Glutamatergic neuron (in vitro differentiated cells): ENCODE measurements around the gene FGF12. TPM values are rescaled to one million over a fixed set of nuclear protein-coding genes. Genes with fewer than 3 reads are reported as not detected.

Experiments used
- DNase-seq: peaks from one replicate; pipeline ENCODE4 v3.0.0; 2022
- H3K27ac Mint-ChIP-seq: one replicate; pipeline ENCODE4 v1.8.0; 2020; ENCODE audit warnings: mild to moderate bottlenecking, mixed read lengths, inconsistent platforms; ENCODE audit not compliant: unreplicated experiment
- H3K27me3 Mint-ChIP-seq: one replicate; pipeline ENCODE4 v1.8.0; 2020; ENCODE audit warnings: mild to moderate bottlenecking, moderate library complexity, mixed read lengths, inconsistent platforms; ENCODE audit not compliant: unreplicated experiment
- H3K36me3 Mint-ChIP-seq: one replicate; pipeline ENCODE4 v1.8.0; 2020; ENCODE audit warnings: mild to moderate bottlenecking, mixed read lengths, inconsistent platforms; ENCODE audit not compliant: unreplicated experiment
- H3K4me1 Mint-ChIP-seq: one replicate; pipeline ENCODE4 v1.8.0; 2020; ENCODE audit warnings: mild to moderate bottlenecking, low read depth, mixed read lengths, inconsistent platforms; ENCODE audit not compliant: unreplicated experiment
- H3K4me3 Mint-ChIP-seq: one replicate; pipeline ENCODE4 v1.8.0; 2020; ENCODE audit warnings: mild to moderate bottlenecking, mixed read lengths, inconsistent platforms; ENCODE audit not compliant: unreplicated experiment
- H3K9me3 Mint-ChIP-seq: one replicate; pipeline ENCODE4 v1.8.0; 2020; ENCODE audit warnings: mild to moderate bottlenecking, moderate library complexity, mixed read lengths, inconsistent platforms; ENCODE audit not compliant: unreplicated experiment
- CTCF ChIP-seq: fragments of 200-600 bp; sonication (generic); IDR thresholded peaks from one replicate; pipeline ENCODE4 v1.5.0; 2021; ENCODE audit not compliant: partially characterized antibody, unreplicated experiment
- total RNA-seq: library from RNA; stranded (reverse); fragmentation: NEBNext Ultra II Directional; extraction: Animal tissue kit (Norgen Biotek cat#: 25700); gene quantifications from one replicate; pipeline ENCODE4 v1.2.1, GENCODE V29; 2021; ENCODE audit not compliant: unreplicated experiment

FGF12 gene
- total RNA-seq, 1 donor from 2014 or later, result 33.1 TPM

- no peaks in the 10 kb centered on the region for H3K27me3 Mint-ChIP-seq
- DNase-seq, result no peak
- no peak overlapping the region for H3K27ac Mint-ChIP-seq
- TF ChIP-seq CTCF, result no peak
- no peak overlapping the region for H3K4me3 Mint-ChIP-seq
- no peaks in the 10 kb centered on the region for H3K36me3 Mint-ChIP-seq
- H3K9me3 Mint-ChIP-seq, result no peaks in the 10 kb centered on the region
- no peaks in the 10 kb centered on the region for H3K4me1 Mint-ChIP-seq
Measured at GRCh38 chr3:192219926-192220325, 507.4 kb downstream of the FGF12 start.

- Mint-ChIP-seq H3K9me3 (no peaks in the 10 kb centered on the region), H3K4me3 (no peak overlapping the region), H3K27me3 (no peaks in the 10 kb centered on the region), H3K27ac (no peak overlapping the region), H3K4me1 (peaks cover 10% of the 10 kb centered on the region), H3K36me3 (no peaks in the 10 kb centered on the region)
- TF ChIP-seq CTCF, result no peak
- DNase-seq, result no peak
Measured at GRCh38 chr3:192216067-192216466, 511.3 kb downstream of the FGF12 start.

GRCh38 chr3:192212979-192213378 is 514.4 kb downstream of the FGF12 start:
- H3K27ac Mint-ChIP-seq, result peak overlapping the region; percentile 46
- H3K36me3 Mint-ChIP-seq, result no peaks in the 10 kb centered on the region
- H3K4me3 Mint-ChIP-seq, result no peak overlapping the region
- no peak for TF ChIP-seq CTCF
- H3K4me1 Mint-ChIP-seq, result peaks cover 10% of the 10 kb centered on the region
- H3K9me3 Mint-ChIP-seq, result no peaks in the 10 kb centered on the region
- DNase-seq, result no peak
- no peaks in the 10 kb centered on the region for H3K27me3 Mint-ChIP-seq

- Mint-ChIP-seq H3K4me3 (no peak overlapping the region), H3K27ac (no peak overlapping the region), H3K27me3 (no peaks in the 10 kb centered on the region), H3K36me3 (no peaks in the 10 kb centered on the region), H3K4me1 (peaks cover 10% of the 10 kb centered on the region), H3K9me3 (no peaks in the 10 kb centered on the region)
- no peak for DNase-seq
- TF ChIP-seq CTCF, result no peak
Measured at GRCh38 chr3:192212335-192212734, 515.0 kb downstream of the FGF12 start.

- H3K9me3 Mint-ChIP-seq, result no peaks in the 10 kb centered on the region
- TF ChIP-seq CTCF, result no peak
- no peak overlapping the region for H3K27ac Mint-ChIP-seq
- peaks cover 3% of the 10 kb centered on the region for H3K4me1 Mint-ChIP-seq
- H3K36me3 Mint-ChIP-seq, result no peaks in the 10 kb centered on the region
- DNase-seq, result no peak
- no peak overlapping the region for H3K4me3 Mint-ChIP-seq
- H3K27me3 Mint-ChIP-seq, result no peaks in the 10 kb centered on the region
Measured at GRCh38 chr3:192207651-192208050, 519.7 kb downstream of the FGF12 start.
